Body of pancreas (tissue), 4 donors: ENCODE data around the gene IL2RA. TPM values are rescaled to one million over a fixed set of nuclear protein-coding genes. Genes with fewer than 3 reads are reported as not detected.
"Not testable (repeated sequence)": the region's sequence is repeated elsewhere in the genome, so short reads cannot be mapped to it uniquely, and the experiment has no call there.

Experiments used
- ATAC-seq: fragments of 150-250 bp; one replicate; pipeline ENCODE4 v1.9.1; 2016
- DNase-seq, 4 donors: peaks; one replicate each; pipeline ENCODE4 v3.0.0-alpha.2; 2019
- H3K27ac ChIP-seq, 4 donors: fragments of 200-600 bp; sonication (generic); 1 replicate in 3 of 4; 2 replicates in 1 of 4; pipeline versions ENCODE4 v1.5.1 to v1.6.1; 2016 to 2019; ENCODE audit warnings: mild to moderate bottlenecking in 1 of 4, mixed read lengths in 1 of 4, moderate library complexity in 1 of 4
- H3K27me3 ChIP-seq, 2 donors: fragments of 200-600 bp; sonication (generic); one replicate each; pipeline ENCODE4 v1.6.0; 2016; ENCODE audit warnings: mild to moderate bottlenecking in 1 of 2
- H3K36me3 ChIP-seq, 2 donors: fragments of 200-600 bp; sonication (generic); replicated peaks in 1 of 2; 2 replicates each; pipeline ENCODE4 v1.5.1; 2016; ENCODE audit warnings: low read depth in 2 of 2; ENCODE audit not compliant: insufficient read depth in 1 of 2
- H3K4me1 ChIP-seq: fragments of 200-600 bp; sonication (generic); one replicate; pipeline ENCODE4 v1.6.0; 2016
- H3K4me3 ChIP-seq, 2 donors: fragments of 200-600 bp; sonication (generic); 1 replicate in 1 of 2; 2 replicates in 1 of 2; pipeline ENCODE4 v1.5.1; 2016 to 2019
- H3K9me3 ChIP-seq, 3 donors: fragments of 200-600 bp; sonication (generic); 1 replicate in 2 of 3; 2 replicates in 1 of 3; pipeline ENCODE4 v1.5.1; 2016
- POLR2A ChIP-seq, 3 donors: fragments of 450-650 bp; IDR thresholded peaks; one replicate each; pipeline ENCODE4 v1.6.1; 2016; ENCODE audit warnings: antibody characterized with exemption in 3 of 3, mild to moderate bottlenecking in 2 of 3
- WGBS, 2 donors: methylation state at CpG; one replicate each; pipeline ENCODE4 v1.1.5; 2017; 5-methylcytosine and 5-hydroxymethylcytosine counted together
- intact Hi-C: fragments of 100-400 bp; cut with DNase I; formaldehyde crosslinking; loops from one replicate; pipeline ENCODE4 v1.15.1; 2023
- total RNA-seq, 2 donors: library from RNA; depleted of rRNA; stranded (reverse); fragments of >200 nt; gene quantifications; one replicate each; pipeline ENCODE4 v1.1.0, GENCODE V29; 2016
- TF ChIP-seq, protein P1 (sequence below), 7 experiments: fragments of 450-650 bp in 4 of 7; fragments of 200-600 bp in 3 of 7; sonication (generic) in 3 of 7; IDR thresholded peaks; one replicate each; pipeline ENCODE4 v1.5.1; 2016 to 2019; ENCODE audit warnings: antibody characterized with exemption in 7 of 7

IL2RA gene
- total RNA-seq, 2 donors from 2014 or later = 0.52 to 0.99 TPM

DNA sequence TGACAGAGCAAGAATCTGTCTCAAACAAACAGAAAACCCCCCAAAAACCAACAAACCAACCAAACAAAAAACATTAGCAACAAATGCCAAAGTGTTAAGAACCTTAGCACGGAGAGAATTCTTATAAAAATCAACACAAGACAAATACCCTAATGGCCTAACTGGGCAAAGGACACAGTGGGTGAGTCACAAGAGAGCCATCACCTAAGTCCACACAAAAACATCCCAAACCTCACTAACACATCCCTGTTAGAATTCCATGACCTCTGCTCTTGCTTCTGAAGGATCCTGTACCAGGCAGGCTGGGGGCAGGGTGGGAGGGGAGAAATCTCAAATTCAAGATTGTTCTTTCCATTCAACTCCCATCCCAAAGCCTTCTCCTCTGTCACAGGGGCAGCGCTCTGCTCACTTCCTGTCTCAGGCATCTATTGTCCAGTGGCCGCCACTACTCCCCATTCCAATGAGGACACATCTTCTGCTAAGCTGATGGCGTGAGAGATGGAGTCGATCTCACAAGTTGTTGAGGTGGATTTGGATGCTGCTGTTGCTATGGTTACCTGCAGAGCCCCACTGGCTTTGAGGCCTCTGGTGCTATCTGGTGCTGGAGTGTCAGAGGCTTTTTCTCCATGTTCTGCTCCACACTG is 94.0 kb downstream of the IL2RA start:
- Histone ChIP-seq H3K9me3 (no peaks in the 10 kb centered on the region), H3K4me1 (peaks cover 67% of the 10 kb centered on the region), H3K27ac (peak overlapping the region; percentile 6 to 61 (median 48)), H3K27me3 (no peaks in the 10 kb centered on the region), H3K4me3 (no peak overlapping the region), H3K36me3 (peaks cover 0 to 2% of the 10 kb centered on the region in 2 donors)
- TF ChIP-seq, protein P1, sequence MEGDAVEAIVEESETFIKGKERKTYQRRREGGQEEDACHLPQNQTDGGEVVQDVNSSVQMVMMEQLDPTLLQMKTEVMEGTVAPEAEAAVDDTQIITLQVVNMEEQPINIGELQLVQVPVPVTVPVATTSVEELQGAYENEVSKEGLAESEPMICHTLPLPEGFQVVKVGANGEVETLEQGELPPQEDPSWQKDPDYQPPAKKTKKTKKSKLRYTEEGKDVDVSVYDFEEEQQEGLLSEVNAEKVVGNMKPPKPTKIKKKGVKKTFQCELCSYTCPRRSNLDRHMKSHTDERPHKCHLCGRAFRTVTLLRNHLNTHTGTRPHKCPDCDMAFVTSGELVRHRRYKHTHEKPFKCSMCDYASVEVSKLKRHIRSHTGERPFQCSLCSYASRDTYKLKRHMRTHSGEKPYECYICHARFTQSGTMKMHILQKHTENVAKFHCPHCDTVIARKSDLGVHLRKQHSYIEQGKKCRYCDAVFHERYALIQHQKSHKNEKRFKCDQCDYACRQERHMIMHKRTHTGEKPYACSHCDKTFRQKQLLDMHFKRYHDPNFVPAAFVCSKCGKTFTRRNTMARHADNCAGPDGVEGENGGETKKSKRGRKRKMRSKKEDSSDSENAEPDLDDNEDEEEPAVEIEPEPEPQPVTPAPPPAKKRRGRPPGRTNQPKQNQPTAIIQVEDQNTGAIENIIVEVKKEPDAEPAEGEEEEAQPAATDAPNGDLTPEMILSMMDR (IDR thresholded peaks at IDR 0.05) = no peak
- no peak for TF ChIP-seq POLR2A (IDR thresholded peaks at IDR 0.05)
- DNase-seq (no peak), ATAC-seq (no peak)
- intact Hi-C loops = no loop called here
- 96 to 97% methylated on average over 5 of the region's 5 CpGs for WGBS, 2 donors

DNA sequence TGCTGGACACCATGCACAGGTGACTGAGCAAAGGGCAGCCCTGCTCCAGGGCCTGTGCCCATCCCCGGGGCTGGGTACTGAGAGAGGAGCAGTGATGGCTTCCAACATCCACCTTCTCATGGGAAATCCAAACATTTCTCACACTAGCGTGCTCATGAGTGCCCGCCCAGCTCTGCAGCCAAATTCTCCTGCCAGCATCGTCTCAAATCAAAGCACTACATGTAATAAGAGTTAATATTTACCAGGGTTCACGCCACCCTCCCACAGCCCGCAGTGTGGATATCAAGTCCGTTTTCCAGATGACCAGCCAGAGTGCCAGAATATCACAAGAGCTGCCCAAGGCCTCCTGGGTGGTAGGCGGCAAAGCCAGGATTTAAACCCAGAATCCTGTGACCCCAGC is 96.9 kb downstream of the IL2RA start:
- TF ChIP-seq, protein P1 (IDR thresholded peaks at IDR 0.05) = no peak
- TF ChIP-seq POLR2A (IDR thresholded peaks at IDR 0.05) = no peak
- 19 to 21% methylated on average over 6 to 8 of the region's 8 CpGs for WGBS, 2 donors
- H3K4me3 ChIP-seq = no peak overlapping the region
- H3K36me3 ChIP-seq = peaks cover 0 to 3% of the 10 kb centered on the region in 2 donors
- DNase-seq (peak; percentile 61 to 82 (median 80)), ATAC-seq (peak; percentile 79)
- H3K27me3 ChIP-seq = no peaks in the 10 kb centered on the region
- peak overlapping the region; percentile 32 to 75 (median 53) for H3K27ac ChIP-seq
- H3K9me3 ChIP-seq = no peaks in the 10 kb centered on the region
- H3K4me1 ChIP-seq = peaks cover 39% of the 10 kb centered on the region
- intact Hi-C loops = no loop called here

DNA sequence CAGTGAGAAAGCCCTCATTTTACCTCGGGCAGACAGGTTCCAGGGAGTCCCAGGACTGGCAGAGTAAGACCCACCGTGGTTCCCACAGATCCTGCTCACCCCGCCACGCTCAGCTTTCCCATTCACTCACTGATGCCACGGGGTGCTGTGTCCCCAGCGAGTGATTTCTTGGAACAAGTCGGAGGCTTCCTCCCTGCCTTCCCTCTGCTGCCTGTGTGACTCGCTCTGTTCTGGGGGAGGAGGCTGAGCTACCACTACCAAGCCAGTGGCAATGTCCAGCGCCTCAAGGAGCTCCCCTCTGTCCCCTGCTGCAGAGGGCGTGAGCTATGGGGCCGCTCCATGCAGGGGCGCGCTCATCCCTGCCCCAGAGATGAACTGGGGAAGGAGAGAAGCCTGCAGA is 97.4 kb downstream of the IL2RA start:
- peak overlapping the region in 3 of 4 donors; percentile 46 to 75 (median 60) for H3K27ac ChIP-seq
- no peaks in the 10 kb centered on the region for H3K27me3 ChIP-seq
- 95 to 96% methylated on average over 9 to 13 of the region's 13 CpGs for WGBS, 2 donors
- intact Hi-C loops = no loop called here
- H3K9me3 ChIP-seq = no peaks in the 10 kb centered on the region
- H3K4me1 ChIP-seq = peaks cover 33% of the 10 kb centered on the region
- TF ChIP-seq, protein P1 (IDR thresholded peaks at IDR 0.05) = no peak
- no peak for TF ChIP-seq POLR2A (IDR thresholded peaks at IDR 0.05)
- H3K36me3 ChIP-seq = peaks cover 0 to 8% of the 10 kb centered on the region in 2 donors
- no peak for ATAC-seq
- DNase-seq = peak in 2 of 4 donors; percentile 8 to 12
- no peak overlapping the region for H3K4me3 ChIP-seq

DNA sequence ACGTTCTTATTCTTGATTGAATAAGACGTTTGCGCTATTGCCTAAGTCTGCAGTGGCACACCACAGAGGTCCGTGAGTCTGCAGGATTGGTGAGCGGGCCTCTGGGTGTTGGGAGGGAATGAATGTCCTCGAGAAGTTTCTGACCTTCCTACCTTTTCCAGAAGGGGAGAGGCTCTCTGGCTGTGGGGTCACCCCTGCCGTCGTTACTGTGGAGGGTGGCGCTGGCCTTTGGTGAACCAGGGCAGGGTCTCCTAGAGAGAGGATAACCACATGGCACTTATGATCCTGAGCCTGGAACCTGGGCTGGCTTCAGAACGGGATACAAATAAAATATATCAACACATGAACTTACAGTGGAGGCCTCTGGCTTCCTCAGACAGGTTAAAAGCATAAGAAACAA is 98.6 kb downstream of the IL2RA start:
- TF ChIP-seq, protein P1 (IDR thresholded peaks at IDR 0.05) = no peak
- no peak for TF ChIP-seq POLR2A (IDR thresholded peaks at IDR 0.05)
- no peak overlapping the region for H3K4me3 ChIP-seq
- 88 to 92% methylated on average over 10 of the region's 10 CpGs for WGBS, 2 donors
- ATAC-seq = no peak
- H3K9me3 ChIP-seq = no peaks in the 10 kb centered on the region
- H3K27ac ChIP-seq = no peak overlapping the region
- DNase-seq = peak in 1 of 4 donors; percentile 1
- peaks cover 0 to 11% of the 10 kb centered on the region in 2 donors for H3K36me3 ChIP-seq
- intact Hi-C loops = no loop called here
- H3K27me3 ChIP-seq = no peaks in the 10 kb centered on the region
- peaks cover 25% of the 10 kb centered on the region for H3K4me1 ChIP-seq

- peaks cover 0 to 11% of the 10 kb centered on the region in 2 donors for H3K36me3 ChIP-seq
- H3K4me1 ChIP-seq = peaks cover 22% of the 10 kb centered on the region
- no peak for TF ChIP-seq POLR2A (IDR thresholded peaks at IDR 0.05)
- TF ChIP-seq, protein P1 (IDR thresholded peaks at IDR 0.05) = no peak
- no peaks in the 10 kb centered on the region for H3K9me3 ChIP-seq
- ATAC-seq (no peak), DNase-seq (peak in 1 of 4 donors; percentile 6)
- intact Hi-C loops = no loop called here
- WGBS, 2 donors = 87 to 89% methylated on average over 3 to 7 of the region's 7 CpGs
- no peak overlapping the region for H3K27ac ChIP-seq
- H3K27me3 ChIP-seq = no peaks in the 10 kb centered on the region
- H3K4me3 ChIP-seq = no peak overlapping the region
Measured at GRCh38 chr10:5963071-5963470, 99.1 kb downstream of the IL2RA start.

- H3K4me3 ChIP-seq, H3K27me3 ChIP-seq, intact Hi-C loops, ATAC-seq, H3K9me3 ChIP-seq, H3K27ac ChIP-seq: not testable (repeated sequence)
- peaks cover 22% of the 10 kb centered on the region for H3K4me1 ChIP-seq
- WGBS, 2 donors = 91 to 94% methylated on average over 10 of the region's 10 CpGs
- peak in 1 of 4 donors; percentile 5 for DNase-seq
- peaks cover 0 to 11% of the 10 kb centered on the region in 2 donors for H3K36me3 ChIP-seq
Measured at GRCh38 chr10:5962358-5962940, 99.7 kb downstream of the IL2RA start.
